ENCODE data around the gene UACA. TPM values are rescaled to one million over a fixed set of nuclear protein-coding genes. Genes with fewer than 3 reads are reported as not detected.

UACA gene
- total RNA-seq, 1 experiment from 2014 or later = 38.0 TPM

DNA sequence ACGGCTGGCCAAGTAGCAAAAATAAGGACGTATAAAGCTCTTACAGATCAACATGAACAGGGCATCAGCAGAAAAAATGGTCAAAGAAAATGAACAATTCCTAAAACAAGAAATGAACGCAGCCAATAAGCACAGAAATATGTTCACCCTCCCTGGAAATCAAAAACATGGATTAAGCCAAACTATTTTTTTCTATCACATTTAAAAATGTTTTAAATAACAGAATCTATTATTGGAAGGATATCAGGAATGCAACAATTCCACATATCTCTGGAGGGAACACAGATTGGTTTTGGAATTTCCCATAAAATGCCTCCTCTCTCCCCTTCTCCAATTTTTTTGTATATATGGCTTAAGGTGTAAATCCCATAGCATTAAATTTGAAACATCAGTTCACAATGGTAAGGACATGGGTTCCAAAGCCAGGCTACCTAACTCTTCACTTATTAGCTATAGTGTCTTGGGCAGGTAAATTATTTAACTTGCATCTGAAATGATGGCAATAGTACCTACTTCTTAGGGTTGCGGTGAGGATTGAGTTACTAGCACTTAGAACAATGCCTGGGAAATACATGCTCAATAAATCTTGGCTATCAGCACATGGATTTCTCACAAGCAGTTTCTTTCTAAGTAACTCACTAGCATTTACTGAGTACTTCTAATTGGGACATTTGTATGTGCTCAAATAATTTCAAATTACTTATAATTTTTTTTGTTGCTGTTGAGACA, 10.1 kb downstream of the UACA start:
- peaks cover 12 to 18% of the 10 kb centered on the region in 2 experiments for H3K4me1 Mint-ChIP-seq
- no peak overlapping the region for H2BK5ac ChIP-seq (ENCODE audit: insufficient read length, low read length)

More for the DNA sequence above, 10.1 kb downstream of the UACA start:
- H3K27ac Mint-ChIP-seq = no peak overlapping the region
- no peak overlapping the region; a peak in 1 of 5 replicates for H3K4me3 Mint-ChIP-seq
- H3K79me2 ChIP-seq (ENCODE audit: insufficient read depth, low read length) = no peaks in the 10 kb centered on the region
- H3K27ac ChIP-seq (ENCODE audit: insufficient read length, low read depth, low read length) = no peak overlapping the region
- no peaks in the 10 kb centered on the region; the same call in 1 of the 2 replicates for H3K27me3 Mint-ChIP-seq (ENCODE audit: low read depth)
- H3K9me3 Mint-ChIP-seq = no peaks in the 10 kb centered on the region
- no peaks in the 10 kb centered on the region for H3K79me1 ChIP-seq (ENCODE audit: insufficient read depth, low read depth, low read length, poor library complexity, severe bottlenecking)
- no peak overlapping the region for H4K8ac ChIP-seq (replicated peaks; ENCODE audit: insufficient read length, low read depth, low read length)
- no peak overlapping the region for H3K56ac ChIP-seq (ENCODE audit: insufficient read length, low read depth, low read length)
- H3T11ph ChIP-seq (ENCODE audit: low read length) = no peak overlapping the region
- no peaks in the 10 kb centered on the region for H3K9me3 ChIP-seq (ENCODE audit: control insufficient read depth, low read depth, low read length)
- no peak overlapping the region for H2BK120ac ChIP-seq (ENCODE audit: low read depth, low read length, poor library complexity, severe bottlenecking)
- no peak overlapping the region for H2AFZ ChIP-seq (ENCODE audit: low read length)
- TF ChIP-seq, protein P1, sequence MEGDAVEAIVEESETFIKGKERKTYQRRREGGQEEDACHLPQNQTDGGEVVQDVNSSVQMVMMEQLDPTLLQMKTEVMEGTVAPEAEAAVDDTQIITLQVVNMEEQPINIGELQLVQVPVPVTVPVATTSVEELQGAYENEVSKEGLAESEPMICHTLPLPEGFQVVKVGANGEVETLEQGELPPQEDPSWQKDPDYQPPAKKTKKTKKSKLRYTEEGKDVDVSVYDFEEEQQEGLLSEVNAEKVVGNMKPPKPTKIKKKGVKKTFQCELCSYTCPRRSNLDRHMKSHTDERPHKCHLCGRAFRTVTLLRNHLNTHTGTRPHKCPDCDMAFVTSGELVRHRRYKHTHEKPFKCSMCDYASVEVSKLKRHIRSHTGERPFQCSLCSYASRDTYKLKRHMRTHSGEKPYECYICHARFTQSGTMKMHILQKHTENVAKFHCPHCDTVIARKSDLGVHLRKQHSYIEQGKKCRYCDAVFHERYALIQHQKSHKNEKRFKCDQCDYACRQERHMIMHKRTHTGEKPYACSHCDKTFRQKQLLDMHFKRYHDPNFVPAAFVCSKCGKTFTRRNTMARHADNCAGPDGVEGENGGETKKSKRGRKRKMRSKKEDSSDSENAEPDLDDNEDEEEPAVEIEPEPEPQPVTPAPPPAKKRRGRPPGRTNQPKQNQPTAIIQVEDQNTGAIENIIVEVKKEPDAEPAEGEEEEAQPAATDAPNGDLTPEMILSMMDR (conservative IDR thresholded peaks at IDR 0.05) = no peak
- H3K4me1 ChIP-seq (ENCODE audit: insufficient read depth, low read length) = no peaks in the 10 kb centered on the region
- no peak overlapping the region for H3K14ac ChIP-seq (ENCODE audit: insufficient read depth, low read length)
- no peak overlapping the region for H2AK5ac ChIP-seq (ENCODE audit: insufficient read length, low read length)
- no peaks in the 10 kb centered on the region for H3K36me3 Mint-ChIP-seq (ENCODE audit: insufficient read depth in 1 of 3, low read depth in 3 of 3)
- H3K4me2 ChIP-seq (ENCODE audit: insufficient read depth, insufficient read length, low read length) = no peak overlapping the region
- H3K18ac ChIP-seq (ENCODE audit: insufficient read length, low read depth, low read length) = no peak overlapping the region
- no peak overlapping the region for H3K23ac ChIP-seq (ENCODE audit: insufficient read length, low read depth, low read length)
- H4K91ac ChIP-seq (ENCODE audit: insufficient read length, low read depth, low read length) = no peak overlapping the region
- H3K23me2 ChIP-seq (ENCODE audit: insufficient read length, low read depth, low read length, poor library complexity, severe bottlenecking) = no peaks in the 10 kb centered on the region
- H3K9ac ChIP-seq (ENCODE audit: extremely low read depth, insufficient read length, low read length) = no peak overlapping the region
- no peak overlapping the region for H3K4ac ChIP-seq (ENCODE audit: low read depth, low read length)
- no peak overlapping the region for H4K5ac ChIP-seq (ENCODE audit: insufficient read length, low read depth, low read length)
- WGBS (ENCODE audit: extremely low coverage, insufficient read length, low lambda C conversion rate) = no CpG with 5 or more reads among the region's 4 CpGs
- H3K27me3 ChIP-seq (ENCODE audit: insufficient read depth, low read length) = no peaks in the 10 kb centered on the region
- no peaks in the 10 kb centered on the region for H4K20me1 ChIP-seq (ENCODE audit: control insufficient read depth, insufficient read depth, insufficient read length)
- H2BK15ac ChIP-seq (ENCODE audit: low read depth, low read length) = no peak overlapping the region
- H2BK20ac ChIP-seq (ENCODE audit: low read depth, low read length, poor library complexity, severe bottlenecking) = no peak overlapping the region
- no peak overlapping the region for H2BK12ac ChIP-seq (ENCODE audit: insufficient read length, low read depth, low read length)
- no peak for DNase-seq

Data from H9 (cell line).